Endothelial cell (in vitro differentiated cells): ENCODE data around the gene EXOSC7. TPM values are rescaled to one million over a fixed set of nuclear protein-coding genes. Genes with fewer than 3 reads are reported as not detected.

Experiments
- DNase-seq: peaks from one replicate; pipeline ENCODE4 v3.0.0; 2021; ENCODE audit warnings: low spot score
- H3K27ac Mint-ChIP-seq: one replicate; pipeline ENCODE4 v1.8.0; 2021; ENCODE audit warnings: mixed read lengths, inconsistent platforms; ENCODE audit not compliant: unreplicated experiment
- H3K27me3 Mint-ChIP-seq: one replicate; pipeline ENCODE4 v1.8.0; 2021; ENCODE audit warnings: mild to moderate bottlenecking, moderate library complexity, mixed read lengths, inconsistent platforms; ENCODE audit not compliant: unreplicated experiment
- H3K36me3 Mint-ChIP-seq: one replicate; pipeline ENCODE4 v1.8.0; 2021; ENCODE audit warnings: mild to moderate bottlenecking, low read depth, mixed read lengths, inconsistent platforms; ENCODE audit not compliant: unreplicated experiment
- H3K4me1 Mint-ChIP-seq: one replicate; pipeline ENCODE4 v1.8.0; 2021; ENCODE audit warnings: mild to moderate bottlenecking, mixed read lengths, inconsistent platforms; ENCODE audit not compliant: unreplicated experiment
- H3K4me3 Mint-ChIP-seq: one replicate; pipeline ENCODE4 v1.8.0; 2021; ENCODE audit warnings: mild to moderate bottlenecking, mixed read lengths, inconsistent platforms; ENCODE audit not compliant: unreplicated experiment
- H3K9me3 Mint-ChIP-seq: one replicate; pipeline ENCODE4 v1.8.0; 2021; ENCODE audit warnings: mixed read lengths, inconsistent platforms; ENCODE audit not compliant: unreplicated experiment
- CTCF ChIP-seq: fragments of 200-600 bp; sonication (generic); IDR thresholded peaks from one replicate; pipeline ENCODE4 v1.5.0; 2021; ENCODE audit warnings: antibody characterized with exemption; ENCODE audit not compliant: unreplicated experiment
- total RNA-seq: library from RNA; stranded (reverse); fragmentation: NEBNext Ultra II Directional; extraction: Animal tissue kit (Norgen Biotek cat#: 25700); gene quantifications from one replicate; pipeline ENCODE4 v1.2.1, GENCODE V29; 2021; ENCODE audit not compliant: unreplicated experiment

The EXOSC7 gene
- total RNA-seq, 1 donor from 2014 or later, result 33.2 TPM

- peaks cover 5% of the 10 kb centered on the region for H3K27me3 Mint-ChIP-seq
- peaks cover 6% of the 10 kb centered on the region for H3K36me3 Mint-ChIP-seq
- peaks cover 47% of the 10 kb centered on the region for H3K4me1 Mint-ChIP-seq
- no peak for TF ChIP-seq CTCF
- H3K9me3 Mint-ChIP-seq, result no peaks in the 10 kb centered on the region
- no peak overlapping the region for H3K4me3 Mint-ChIP-seq
- no peak overlapping the region for H3K27ac Mint-ChIP-seq
- no peak for DNase-seq
Measured at GRCh38 chr3:44970926-44971490, 5.0 kb upstream of the EXOSC7 start.

DNA sequence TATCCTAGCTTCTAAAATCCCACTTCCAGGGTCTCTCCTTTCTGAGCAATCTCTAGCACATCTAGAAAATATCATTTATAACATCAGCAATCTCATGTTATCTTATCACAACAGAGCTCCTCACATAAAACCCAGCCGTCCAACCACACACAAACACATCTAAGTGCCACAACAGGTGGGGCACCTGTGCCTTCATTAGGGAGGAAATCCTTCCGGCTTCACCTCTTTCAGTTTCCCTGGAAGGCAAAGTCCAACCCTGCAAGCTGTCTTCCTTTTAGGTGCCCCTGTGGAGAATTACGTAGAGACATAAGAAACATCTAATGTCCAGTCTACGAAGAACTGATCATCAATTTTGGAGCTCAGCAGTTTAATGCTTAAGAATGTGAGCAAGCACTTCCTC lies 1.6 kb upstream of the EXOSC7 start:
- Mint-ChIP-seq H3K27me3 (peaks cover 5% of the 10 kb centered on the region), H3K4me1 (peaks cover 29% of the 10 kb centered on the region), H3K9me3 (no peaks in the 10 kb centered on the region), H3K4me3 (peak overlapping the region; percentile 99), H3K36me3 (peaks cover 8% of the 10 kb centered on the region), H3K27ac (no peak overlapping the region)
- DNase-seq, result no peak
- TF ChIP-seq CTCF, result no peak

DNA sequence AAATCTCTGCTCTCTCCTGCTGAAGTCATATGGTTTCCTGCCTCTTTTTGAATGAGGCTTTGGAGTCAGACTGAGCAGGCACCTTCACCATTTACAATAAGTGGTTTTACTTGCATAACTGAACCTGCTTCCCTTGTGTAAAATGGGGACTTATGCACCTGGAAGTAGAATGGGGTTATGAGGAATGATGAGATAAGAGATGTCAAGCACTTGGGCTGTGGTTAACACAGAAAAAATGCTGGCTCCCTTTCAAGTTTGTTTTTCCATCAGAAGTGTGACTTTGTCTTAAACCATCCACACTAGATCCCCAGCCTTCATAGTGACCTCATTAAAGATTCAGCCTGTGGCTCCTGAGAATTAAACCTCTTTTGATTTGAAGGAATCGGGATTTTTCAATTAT lies 5.2 kb downstream of the EXOSC7 start:
- Mint-ChIP-seq H3K4me1 (peaks cover 16% of the 10 kb centered on the region), H3K27ac (no peak overlapping the region), H3K9me3 (no peaks in the 10 kb centered on the region), H3K27me3 (no peaks in the 10 kb centered on the region), H3K4me3 (no peak overlapping the region), H3K36me3 (peaks cover 17% of the 10 kb centered on the region)
- no peak for DNase-seq
- no peak for TF ChIP-seq CTCF

DNA sequence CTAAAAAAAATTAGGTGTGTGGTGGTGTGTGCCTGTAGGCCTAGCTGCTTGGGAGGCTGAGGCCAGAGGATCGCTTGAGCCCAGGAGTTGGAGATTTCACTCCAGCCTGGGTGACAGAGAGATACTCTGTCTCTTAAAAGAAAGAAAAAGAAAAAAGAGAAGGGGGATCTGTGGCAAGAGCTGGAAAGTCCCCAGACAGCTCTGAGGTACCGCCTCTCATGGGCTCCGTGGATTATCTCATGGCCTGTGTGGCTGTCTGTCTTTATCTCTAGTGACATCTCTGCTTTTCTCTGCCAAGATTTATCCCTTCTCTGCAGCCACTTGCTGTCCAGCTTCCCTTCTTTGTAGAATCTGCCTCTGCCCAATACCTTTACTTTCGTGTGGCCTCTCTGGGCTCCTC lies 5.7 kb downstream of the EXOSC7 start:
- H3K27ac Mint-ChIP-seq, result no peak overlapping the region
- DNase-seq, result no peak
- peaks cover 14% of the 10 kb centered on the region for H3K4me1 Mint-ChIP-seq
- no peak overlapping the region for H3K4me3 Mint-ChIP-seq
- no peak for TF ChIP-seq CTCF
- no peaks in the 10 kb centered on the region for H3K9me3 Mint-ChIP-seq
- peaks cover 13% of the 10 kb centered on the region for H3K36me3 Mint-ChIP-seq
- H3K27me3 Mint-ChIP-seq, result no peaks in the 10 kb centered on the region

DNA sequence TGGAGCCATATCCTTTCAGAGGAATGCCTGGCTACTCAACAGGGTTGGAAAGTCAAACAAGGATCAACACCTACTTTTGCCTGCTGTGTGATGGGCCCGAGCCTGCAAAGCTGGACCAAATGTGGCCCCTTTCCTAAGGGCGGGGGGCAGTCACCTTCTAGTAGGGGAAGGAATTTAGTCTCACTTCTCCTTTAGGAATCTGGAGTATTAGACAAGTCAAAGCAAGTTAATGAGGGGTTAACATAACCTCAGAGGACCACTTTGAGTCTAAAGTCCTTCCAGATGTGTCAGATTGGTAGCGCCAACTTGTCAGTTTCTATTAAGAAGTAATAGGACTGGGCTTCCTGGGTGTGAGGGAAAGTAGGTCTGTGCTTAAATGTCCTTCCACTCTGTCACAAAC lies 6.8 kb downstream of the EXOSC7 start:
- H3K4me3 Mint-ChIP-seq, result no peak overlapping the region
- H3K27ac Mint-ChIP-seq, result no peak overlapping the region
- no peak for TF ChIP-seq CTCF
- DNase-seq, result no peak
- peaks cover 10% of the 10 kb centered on the region for H3K36me3 Mint-ChIP-seq
- no peaks in the 10 kb centered on the region for H3K27me3 Mint-ChIP-seq
- no peaks in the 10 kb centered on the region for H3K9me3 Mint-ChIP-seq
- H3K4me1 Mint-ChIP-seq, result peaks cover 9% of the 10 kb centered on the region
